KMS-11 (cell line): ENCODE results near the gene CFD.

Experiments
- H2AFZ ChIP-seq: fragments of 200-600 bp; sonication (generic); 2 replicates; pipeline ENCODE4 v1.6.1; 2016; ENCODE audit warnings: antibody characterized with exemption, mixed run types, low read depth
- H3K27ac ChIP-seq: fragments of 200-600 bp; sonication (generic); 2 replicates; pipeline ENCODE4 v1.6.1; 2016; ENCODE audit warnings: mild to moderate bottlenecking, mixed run types
- H3K27me3 ChIP-seq: fragments of 200-600 bp; sonication (generic); 2 replicates; pipeline ENCODE4 v1.6.1; 2017; ENCODE audit warnings: mild to moderate bottlenecking, low read depth, mixed run types, moderate library complexity; ENCODE audit not compliant: insufficient read depth
- H3K36me3 ChIP-seq: fragments of 200-600 bp; sonication (generic); 2 replicates; pipeline ENCODE4 v1.6.1; 2017; ENCODE audit warnings: mild to moderate bottlenecking, mixed run types; ENCODE audit not compliant: insufficient read depth
- H3K4me1 ChIP-seq: fragments of 200-600 bp; sonication (generic); 2 replicates; pipeline ENCODE4 v1.6.1; 2016; ENCODE audit warnings: mild to moderate bottlenecking, low read depth, mixed run types; ENCODE audit not compliant: poor library complexity, severe bottlenecking
- H3K4me2 ChIP-seq: fragments of 200-600 bp; sonication (generic); 2 replicates; pipeline ENCODE4 v1.7.0; 2016; ENCODE audit warnings: mild to moderate bottlenecking, mixed run types
- H3K4me3 ChIP-seq: fragments of 200-600 bp; sonication (generic); IDR thresholded peaks from 2 replicates; pipeline ENCODE4 v1.6.1; 2017; ENCODE audit warnings: low read depth, low read length, mixed read lengths; ENCODE audit not compliant: insufficient read depth
- H3K79me2 ChIP-seq: fragments of 200-600 bp; sonication (generic); 2 replicates; pipeline ENCODE4 v1.6.1; 2016; ENCODE audit warnings: low read depth, mixed run types; ENCODE audit not compliant: insufficient read depth
- H3K9ac ChIP-seq: fragments of 200-600 bp; sonication (generic); 2 replicates; pipeline ENCODE4 v1.6.1; 2016; ENCODE audit warnings: mild to moderate bottlenecking, mixed run types
- H4K20me1 ChIP-seq: fragments of 200-600 bp; sonication (generic); 2 replicates; pipeline ENCODE4 v1.6.1; 2016; ENCODE audit warnings: mild to moderate bottlenecking, mixed run types; ENCODE audit not compliant: insufficient read depth
- TF ChIP-seq, protein P1 (sequence below): fragments of 200-600 bp; sonication (generic); conservative IDR thresholded peaks from 2 replicates; pipeline ENCODE4 v1.6.1; 2017; ENCODE audit warnings: low read depth, mild to moderate bottlenecking, antibody characterized with exemption, low read length, moderate library complexity, mixed read lengths

CFD gene

GRCh38 chr19:858868-859843 lies at the start of gene CFD:
TSS of gene CFD (plus strand) at chr19:859664. CDS start at chr19:859690, 26 bp downstream.
- Histone ChIP-seq H4K20me1 (no peaks in the 10 kb centered on the region), H3K4me2 (no peak within 1 kb of the TSS), H3K9ac (no peak within 1 kb of the TSS), H3K4me1 (peaks cover 3% of the 10 kb centered on the region), H3K79me2 (no peaks in the 10 kb centered on the region), H3K27ac (no peak within 1 kb of the TSS), H3K27me3 (peaks cover 5% of the 10 kb centered on the region; the same call in 1 of the 2 replicates), H3K36me3 (no peaks in the 10 kb centered on the region), H3K4me3 (no peak within 1 kb of the TSS), H2AFZ (peak within 1 kb of the TSS; percentile 18; the same call in 1 of the 2 replicates)
- TF ChIP-seq, protein P1, sequence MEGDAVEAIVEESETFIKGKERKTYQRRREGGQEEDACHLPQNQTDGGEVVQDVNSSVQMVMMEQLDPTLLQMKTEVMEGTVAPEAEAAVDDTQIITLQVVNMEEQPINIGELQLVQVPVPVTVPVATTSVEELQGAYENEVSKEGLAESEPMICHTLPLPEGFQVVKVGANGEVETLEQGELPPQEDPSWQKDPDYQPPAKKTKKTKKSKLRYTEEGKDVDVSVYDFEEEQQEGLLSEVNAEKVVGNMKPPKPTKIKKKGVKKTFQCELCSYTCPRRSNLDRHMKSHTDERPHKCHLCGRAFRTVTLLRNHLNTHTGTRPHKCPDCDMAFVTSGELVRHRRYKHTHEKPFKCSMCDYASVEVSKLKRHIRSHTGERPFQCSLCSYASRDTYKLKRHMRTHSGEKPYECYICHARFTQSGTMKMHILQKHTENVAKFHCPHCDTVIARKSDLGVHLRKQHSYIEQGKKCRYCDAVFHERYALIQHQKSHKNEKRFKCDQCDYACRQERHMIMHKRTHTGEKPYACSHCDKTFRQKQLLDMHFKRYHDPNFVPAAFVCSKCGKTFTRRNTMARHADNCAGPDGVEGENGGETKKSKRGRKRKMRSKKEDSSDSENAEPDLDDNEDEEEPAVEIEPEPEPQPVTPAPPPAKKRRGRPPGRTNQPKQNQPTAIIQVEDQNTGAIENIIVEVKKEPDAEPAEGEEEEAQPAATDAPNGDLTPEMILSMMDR: no peak

DNA sequence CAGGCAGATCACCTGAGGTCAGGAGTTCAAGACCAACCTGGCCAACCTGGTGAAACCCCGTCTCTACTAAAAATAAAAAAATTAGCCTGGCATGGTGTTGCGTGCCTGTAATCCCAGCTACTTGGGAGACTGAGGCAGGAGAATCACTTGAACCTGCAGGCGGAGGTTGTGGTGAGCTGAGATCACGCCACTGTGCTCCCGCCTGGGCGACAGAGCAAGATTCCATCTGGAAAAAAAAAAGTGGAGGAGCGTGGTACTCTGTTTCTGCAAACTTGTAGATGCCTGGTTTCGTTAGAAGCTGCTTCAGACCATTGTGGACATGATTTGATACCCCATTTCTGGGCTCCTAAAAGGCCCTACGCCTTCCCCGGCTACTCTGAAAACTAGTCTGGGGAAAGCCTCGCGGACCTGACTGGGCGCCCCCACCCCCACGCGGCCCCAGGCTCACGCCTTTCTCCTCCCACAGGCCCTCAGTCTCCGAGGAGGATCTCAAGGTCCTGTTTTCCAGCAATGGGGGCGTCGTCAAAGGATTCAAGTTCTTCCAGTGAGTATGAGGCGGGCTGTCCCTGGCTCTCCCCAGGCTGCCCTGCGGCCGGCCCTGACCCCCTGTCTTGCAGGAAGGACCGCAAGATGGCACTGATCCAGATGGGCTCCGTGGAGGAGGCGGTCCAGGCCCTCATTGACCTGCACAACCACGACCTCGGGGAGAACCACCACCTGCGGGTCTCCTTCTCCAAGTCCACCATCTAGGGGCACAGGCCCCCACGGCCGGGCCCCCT lies 49.2 kb upstream of the CFD start:
- no peak overlapping the region for H3K27ac ChIP-seq
- no peaks in the 10 kb centered on the region for H3K27me3 ChIP-seq
- no peak overlapping the region for H3K9ac ChIP-seq
- TF ChIP-seq, protein P1: no peak
- no peak overlapping the region for H3K4me3 ChIP-seq
- H3K4me2 ChIP-seq: no peak overlapping the region
- peaks cover 26% of the 10 kb centered on the region for H3K36me3 ChIP-seq
- H3K79me2 ChIP-seq: peaks cover 39% of the 10 kb centered on the region
- no peak overlapping the region for H2AFZ ChIP-seq
- no peaks in the 10 kb centered on the region for H3K4me1 ChIP-seq
- peaks cover 11% of the 10 kb centered on the region; the same call in 1 of the 2 replicates for H4K20me1 ChIP-seq

GRCh38 chr19:810883-811489 lies 48.5 kb upstream of the CFD start:
- Histone ChIP-seq H3K4me2 (no peak overlapping the region), H3K4me3 (no peak overlapping the region), H3K36me3 (peaks cover 23% of the 10 kb centered on the region), H3K9ac (no peak overlapping the region), H3K27ac (no peak overlapping the region), H2AFZ (no peak overlapping the region), H3K79me2 (peaks cover 31% of the 10 kb centered on the region; the same call in 1 of the 2 replicates), H4K20me1 (peaks cover 11% of the 10 kb centered on the region; the same call in 1 of the 2 replicates), H3K4me1 (no peaks in the 10 kb centered on the region), H3K27me3 (no peaks in the 10 kb centered on the region)
- TF ChIP-seq, protein P1: no peak

DNA sequence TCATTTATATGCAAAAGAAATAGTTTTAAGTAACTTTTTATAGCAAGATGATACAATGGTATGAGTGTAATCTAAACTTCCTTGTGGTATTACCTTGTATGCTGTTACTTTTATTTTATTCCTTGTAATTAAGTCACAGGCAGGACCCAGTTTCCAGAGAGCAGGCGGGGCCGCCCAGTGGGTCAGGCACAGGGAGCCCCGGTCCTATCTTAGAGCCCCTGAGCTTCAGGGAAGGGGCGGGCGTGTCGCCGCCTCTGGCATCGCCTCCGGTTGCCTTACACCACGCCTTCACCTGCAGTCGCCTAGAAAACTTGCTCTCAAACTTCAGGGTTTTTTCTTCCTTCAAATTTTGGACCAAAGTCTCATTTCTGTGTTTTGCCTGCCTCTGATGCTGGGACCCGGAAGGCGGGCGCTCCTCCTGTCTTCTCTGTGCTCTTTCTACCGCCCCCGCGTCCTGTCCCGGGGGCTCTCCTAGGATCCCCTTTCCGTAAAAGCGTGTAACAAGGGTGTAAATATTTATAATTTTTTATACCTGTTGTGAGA lies 47.9 kb upstream of the CFD start:
- peaks cover 8% of the 10 kb centered on the region; the same call in 1 of the 2 replicates for H4K20me1 ChIP-seq
- H3K36me3 ChIP-seq: peaks cover 23% of the 10 kb centered on the region

More for the DNA sequence above, 47.9 kb upstream of the CFD start:
- Histone ChIP-seq H3K4me3 (no peak overlapping the region), H3K79me2 (peaks cover 26% of the 10 kb centered on the region; the same call in 1 of the 2 replicates), H3K4me2 (no peak overlapping the region), H3K9ac (no peak overlapping the region), H2AFZ (no peak overlapping the region), H3K27ac (no peak overlapping the region), H3K27me3 (no peaks in the 10 kb centered on the region), H3K4me1 (no peaks in the 10 kb centered on the region)
- TF ChIP-seq, protein P1: no peak
